Endometrial microvascular endothelial cells (primary cell): ENCODE results near the gene USB1. TPM values are rescaled to one million over a fixed set of nuclear protein-coding genes. Genes with fewer than 3 reads are reported as not detected.

Source experiments
- in situ Hi-C: cut with HindIII; loops from 2 replicates; pipeline ENCODE4 v1.10.0; 2017; ENCODE audit warnings: low sequenced_read_pairs, low pct_unique_long_range_greater_than_20kb; ENCODE audit errors: inconsistent ontology term
- total RNA-seq: library from RNA; depleted of rRNA; stranded (reverse); fragments of >200 nt; gene quantifications from one replicate; pipeline ENCODE4 v1.2.3, GENCODE V29; 2015; ENCODE audit errors: inconsistent ontology term

Gene USB1
- total RNA-seq, 1 donor from 2014 or later, result 39.5 TPM

GRCh38 chr16:57967916-57968315 lies 33.3 kb upstream of the USB1 start:
- in situ Hi-C loops, result no loop called here

- in situ Hi-C loops, result no loop called here
Measured at GRCh38 chr16:57969451-57970123, 31.6 kb upstream of the USB1 start.

- in situ Hi-C loops, result no loop called here
Measured at GRCh38 chr16:57970319-57970718, 30.9 kb upstream of the USB1 start.

- in situ Hi-C loops, result no loop called here
Measured at GRCh38 chr16:57970970-57971369, 30.2 kb upstream of the USB1 start, which contains the start of gene CNGB1. CNGB1 (minus strand) TSS chr16:57971128; CDS start chr16:57967286, 3,842 bp downstream.

GRCh38 chr16:57971848-57972247 lies 29.4 kb upstream of the USB1 start:
- in situ Hi-C loops, result no loop called here

GRCh38 chr16:57972306-57972705 lies 28.9 kb upstream of the USB1 start:
- in situ Hi-C loops, result no loop called here

GRCh38 chr16:57976331-57976796 lies 24.8 kb upstream of the USB1 start:
- in situ Hi-C loops, result loop anchor here (25.0 kb wide), 1 partner anchor 214 kb away; no protein-coding TSS in a partner anchor

- in situ Hi-C loops, result loop anchor here (25.0 kb wide), 1 partner anchor 215 kb away; no protein-coding TSS in a partner anchor
Measured at GRCh38 chr16:57977418-57978069, 23.7 kb upstream of the USB1 start.

GRCh38 chr16:57978070-57978465 lies 23.1 kb upstream of the USB1 start:
- in situ Hi-C loops, result loop anchor here (25.0 kb wide), 1 partner anchor 216 kb away; no protein-coding TSS in a partner anchor

GRCh38 chr16:57979006-57979585 lies 22.1 kb upstream of the USB1 start:
- in situ Hi-C loops, result loop anchor here (25.0 kb wide), 1 partner anchor 217 kb away; no protein-coding TSS in a partner anchor

- in situ Hi-C loops, result loop anchor here (25.0 kb wide), 1 partner anchor 219 kb away; no protein-coding TSS in a partner anchor
Measured at GRCh38 chr16:57981636-57982035, 19.6 kb upstream of the USB1 start.

GRCh38 chr16:57982385-57982784 lies 18.8 kb upstream of the USB1 start:
- in situ Hi-C loops, result loop anchor here (25.0 kb wide), 1 partner anchor 220 kb away; no protein-coding TSS in a partner anchor

GRCh38 chr16:57984443-57985203 lies 16.6 kb upstream of the USB1 start:
- in situ Hi-C loops, result loop anchor here (25.0 kb wide), 1 partner anchor 222 kb away; no protein-coding TSS in a partner anchor

- in situ Hi-C loops, result loop anchor here (25.0 kb wide), 1 partner anchor 223 kb away; no protein-coding TSS in a partner anchor
Measured at GRCh38 chr16:57985204-57986181, 15.7 kb upstream of the USB1 start.

- in situ Hi-C loops, result loop anchor here (25.0 kb wide), 1 partner anchor 224 kb away; no protein-coding TSS in a partner anchor
Measured at GRCh38 chr16:57986196-57986595, 15.0 kb upstream of the USB1 start.

GRCh38 chr16:57987441-57988177 lies 13.6 kb upstream of the USB1 start:
- in situ Hi-C loops, result loop anchor here (25.0 kb wide), 1 partner anchor 225 kb away; no protein-coding TSS in a partner anchor

- in situ Hi-C loops, result loop anchor here (25.0 kb wide), 1 partner anchor 227 kb away; no protein-coding TSS in a partner anchor
Measured at GRCh38 chr16:57988929-57989328, 12.3 kb upstream of the USB1 start.
